RWPE2 (cell line): ENCODE data around the gene JOSD2.

ENCODE experiments used
- ATAC-seq: fragments of 200-7000 bp; cut with Tn5 transposase; 3 replicates; pipeline ENCODE4 v1.9.1; 2021; ENCODE audit warnings: low read depth
- DNase-seq: peaks from one replicate; pipeline ENCODE4 v3.0.0-alpha.2; 2020; ENCODE audit warnings: low spot score
- H3K27ac ChIP-seq: fragments of 450-650 bp; 2 replicates; pipeline ENCODE4 v1.5.1; 2017; ENCODE audit warnings: mild to moderate bottlenecking; ENCODE audit not compliant: poor library complexity, severe bottlenecking
- H3K27me3 ChIP-seq: fragments of 250-450 bp; sonication (Bioruptor Pico); 2 replicates; pipeline ENCODE4 v1.5.1; 2021; ENCODE audit warnings: mild to moderate bottlenecking, moderate library complexity; ENCODE audit not compliant: insufficient read depth, poor library complexity, severe bottlenecking
- H3K36me3 ChIP-seq: fragments of 250-450 bp; sonication (Bioruptor Pico); 2 replicates; pipeline ENCODE4 v1.5.1; 2020; ENCODE audit warnings: low read depth, mild to moderate bottlenecking, moderate library complexity
- H3K4me1 ChIP-seq: fragments of 250-450 bp; sonication (Bioruptor Pico); 2 replicates; pipeline ENCODE4 v1.5.1; 2021; ENCODE audit warnings: mild to moderate bottlenecking, moderate library complexity; ENCODE audit not compliant: insufficient read depth, poor library complexity, severe bottlenecking
- H3K4me3 ChIP-seq: fragments of 250-450 bp; sonication (Bioruptor Pico); 2 replicates; pipeline ENCODE4 v1.5.1; 2021; ENCODE audit warnings: mild to moderate bottlenecking, moderate library complexity; ENCODE audit not compliant: severe bottlenecking
- H3K9me3 ChIP-seq: fragments of 250-450 bp; sonication (Bioruptor Pico); 2 replicates; pipeline ENCODE4 v1.5.1; 2021; ENCODE audit warnings: mild to moderate bottlenecking, moderate library complexity; ENCODE audit not compliant: severe bottlenecking
- TF ChIP-seq, protein P1 (sequence below): fragments of 450-650 bp; IDR thresholded peaks from one replicate; pipeline ENCODE4 v1.5.1; 2017; ENCODE audit warnings: mild to moderate bottlenecking, moderate library complexity; ENCODE audit not compliant: poor library complexity, severe bottlenecking

JOSD2 gene

DNA sequence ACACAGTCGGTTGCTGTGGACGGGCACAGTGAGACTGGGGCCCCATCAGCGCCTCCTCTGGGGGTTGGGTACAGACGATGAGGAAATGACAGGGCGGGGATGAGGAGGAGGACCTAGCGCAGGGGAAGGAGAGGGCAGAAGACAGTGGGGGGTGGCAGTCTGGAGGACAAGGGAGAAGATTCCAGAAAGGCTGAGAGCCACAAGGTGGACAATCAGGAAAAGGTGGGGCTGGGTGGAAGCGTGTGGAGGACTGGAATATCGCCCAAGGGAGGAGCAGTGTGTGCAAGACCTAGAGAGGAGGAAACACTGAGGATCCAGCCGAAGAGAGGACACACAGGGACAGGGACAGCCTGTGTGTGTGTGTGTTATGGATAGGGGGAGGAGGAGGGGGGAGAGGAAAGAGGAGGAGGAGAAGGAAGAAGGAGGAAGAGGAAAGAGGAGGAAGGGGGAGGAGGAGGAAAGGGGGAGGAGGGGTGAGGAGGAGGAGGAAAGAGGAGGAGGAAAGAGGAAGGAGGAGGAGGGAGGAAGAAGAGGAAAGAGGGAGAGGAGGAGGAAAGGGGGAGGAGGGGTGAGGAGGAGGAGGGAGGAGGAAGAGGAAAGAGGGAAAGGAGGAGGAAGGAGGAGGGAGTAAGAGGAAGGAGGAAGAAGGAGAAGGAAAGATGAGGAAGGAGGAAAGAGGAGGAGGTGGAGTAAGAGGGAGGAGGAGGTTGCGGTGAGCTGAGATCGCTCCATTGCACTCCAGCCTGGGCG, 18.5 kb downstream of the JOSD2 start:
- H3K4me1 ChIP-seq: no peaks in the 10 kb centered on the region
- TF ChIP-seq, protein P1, sequence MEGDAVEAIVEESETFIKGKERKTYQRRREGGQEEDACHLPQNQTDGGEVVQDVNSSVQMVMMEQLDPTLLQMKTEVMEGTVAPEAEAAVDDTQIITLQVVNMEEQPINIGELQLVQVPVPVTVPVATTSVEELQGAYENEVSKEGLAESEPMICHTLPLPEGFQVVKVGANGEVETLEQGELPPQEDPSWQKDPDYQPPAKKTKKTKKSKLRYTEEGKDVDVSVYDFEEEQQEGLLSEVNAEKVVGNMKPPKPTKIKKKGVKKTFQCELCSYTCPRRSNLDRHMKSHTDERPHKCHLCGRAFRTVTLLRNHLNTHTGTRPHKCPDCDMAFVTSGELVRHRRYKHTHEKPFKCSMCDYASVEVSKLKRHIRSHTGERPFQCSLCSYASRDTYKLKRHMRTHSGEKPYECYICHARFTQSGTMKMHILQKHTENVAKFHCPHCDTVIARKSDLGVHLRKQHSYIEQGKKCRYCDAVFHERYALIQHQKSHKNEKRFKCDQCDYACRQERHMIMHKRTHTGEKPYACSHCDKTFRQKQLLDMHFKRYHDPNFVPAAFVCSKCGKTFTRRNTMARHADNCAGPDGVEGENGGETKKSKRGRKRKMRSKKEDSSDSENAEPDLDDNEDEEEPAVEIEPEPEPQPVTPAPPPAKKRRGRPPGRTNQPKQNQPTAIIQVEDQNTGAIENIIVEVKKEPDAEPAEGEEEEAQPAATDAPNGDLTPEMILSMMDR: no peak
- H3K9me3 ChIP-seq: no peaks in the 10 kb centered on the region
- H3K27ac ChIP-seq: no peak overlapping the region
- 0 out of 3 replicates have a peak, but pooled peaks have one; percentile 15 for ATAC-seq
- no peak for DNase-seq
- H3K36me3 ChIP-seq: no peaks in the 10 kb centered on the region
- peaks cover 17% of the 10 kb centered on the region for H3K27me3 ChIP-seq
- H3K4me3 ChIP-seq: no peak overlapping the region

DNA sequence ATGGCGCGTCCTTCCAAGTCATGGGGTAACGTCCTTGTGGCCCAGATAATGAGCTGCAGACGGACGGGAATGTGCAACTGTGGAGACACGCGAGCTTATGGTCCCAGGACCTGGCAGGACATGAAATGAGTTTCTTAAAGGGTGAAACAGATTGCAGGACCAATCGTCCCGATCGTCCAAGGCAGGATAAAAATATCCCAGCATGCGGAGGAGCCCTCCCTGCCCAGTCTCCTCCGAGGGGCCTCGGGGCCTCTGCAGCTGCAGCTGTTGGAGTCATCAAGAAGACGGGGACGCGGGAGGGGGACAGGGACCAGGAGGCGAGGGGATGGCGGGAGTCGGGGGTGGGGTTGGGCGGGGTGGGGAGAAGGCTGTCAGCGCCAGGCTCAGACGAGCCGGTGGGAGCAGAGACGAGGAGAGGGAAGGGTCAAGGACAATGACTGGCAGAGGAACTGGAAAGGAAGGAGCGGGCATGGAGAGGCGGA, 20.0 kb downstream of the JOSD2 start:
- H3K4me1 ChIP-seq: no peaks in the 10 kb centered on the region
- no peak overlapping the region for H3K27ac ChIP-seq
- no peak overlapping the region for H3K4me3 ChIP-seq
- no peaks in the 10 kb centered on the region for H3K36me3 ChIP-seq
- ATAC-seq: no peak
- no peaks in the 10 kb centered on the region for H3K9me3 ChIP-seq
- peaks cover 21% of the 10 kb centered on the region for H3K27me3 ChIP-seq
- TF ChIP-seq, protein P1: no peak
- DNase-seq: no peak

DNA sequence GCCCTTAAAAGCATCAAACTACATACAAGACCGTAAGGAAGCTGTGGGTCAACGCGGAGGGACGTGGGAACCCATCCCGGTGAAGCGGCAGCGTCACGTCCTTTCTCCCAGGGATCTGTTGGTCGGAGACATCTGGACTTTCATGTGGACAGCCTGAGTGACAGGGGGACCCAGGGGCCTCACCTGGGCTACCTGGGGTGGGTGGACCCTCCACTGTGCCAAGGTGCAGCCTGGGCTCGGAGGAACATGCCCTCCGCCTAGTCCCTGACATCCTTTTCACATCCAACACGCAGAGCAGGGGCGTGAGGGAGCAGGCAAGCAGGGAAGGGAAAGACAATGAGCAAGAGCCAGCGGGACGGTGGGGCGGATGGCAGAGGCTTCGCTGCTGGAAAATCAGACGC, 20.6 kb downstream of the JOSD2 start:
- Histone ChIP-seq H3K4me3 (no peak overlapping the region), H3K9me3 (no peaks in the 10 kb centered on the region), H3K4me1 (no peaks in the 10 kb centered on the region), H3K27me3 (peaks cover 21% of the 10 kb centered on the region), H3K36me3 (no peaks in the 10 kb centered on the region), H3K27ac (no peak overlapping the region)
- TF ChIP-seq, protein P1: no peak
- ATAC-seq: no peak
- DNase-seq: no peak

DNA sequence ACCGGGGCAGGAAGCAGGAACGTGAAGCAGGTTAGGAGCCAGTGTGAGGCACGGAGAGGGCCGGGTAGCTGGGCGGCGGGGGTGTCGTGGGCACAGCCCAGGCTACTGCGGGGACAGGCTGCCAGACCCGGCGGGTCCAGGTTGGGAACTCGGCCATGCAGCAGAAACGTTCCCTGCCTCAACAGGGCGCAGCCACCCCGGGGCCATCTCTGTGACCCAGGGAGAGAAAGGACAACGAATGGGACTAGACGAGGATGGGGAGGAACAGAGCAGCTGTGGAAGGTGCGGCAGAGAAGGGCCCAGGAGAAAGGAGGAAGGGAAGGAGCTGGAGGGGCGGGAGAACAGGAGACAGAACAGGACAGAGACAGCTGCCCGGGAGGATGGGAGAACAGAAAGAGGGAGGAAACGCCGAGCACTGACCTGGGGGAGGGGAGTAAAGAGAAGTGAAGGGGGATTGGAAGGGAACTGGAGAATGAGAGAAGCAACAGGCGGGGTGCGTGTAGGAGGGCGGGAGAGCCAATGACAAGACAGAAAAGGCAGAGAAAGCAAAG, 21.5 kb downstream of the JOSD2 start:
- TF ChIP-seq, protein P1: no peak
- no peak overlapping the region for H3K4me3 ChIP-seq
- DNase-seq (no peak), ATAC-seq (peak; percentile 27; the same call in 1 of the 3 replicates)
- H3K9me3 ChIP-seq: no peaks in the 10 kb centered on the region
- peaks cover 21% of the 10 kb centered on the region for H3K27me3 ChIP-seq
- H3K36me3 ChIP-seq: no peaks in the 10 kb centered on the region
- no peak overlapping the region for H3K27ac ChIP-seq
- H3K4me1 ChIP-seq: no peaks in the 10 kb centered on the region
